ENCODE results near the gene RIC8B. TPM values are rescaled to one million over a fixed set of nuclear protein-coding genes. Genes with fewer than 3 reads are reported as not detected.

Gene RIC8B
- total RNA-seq, 1 experiment from 2014 or later = 7.8 TPM

DNA sequence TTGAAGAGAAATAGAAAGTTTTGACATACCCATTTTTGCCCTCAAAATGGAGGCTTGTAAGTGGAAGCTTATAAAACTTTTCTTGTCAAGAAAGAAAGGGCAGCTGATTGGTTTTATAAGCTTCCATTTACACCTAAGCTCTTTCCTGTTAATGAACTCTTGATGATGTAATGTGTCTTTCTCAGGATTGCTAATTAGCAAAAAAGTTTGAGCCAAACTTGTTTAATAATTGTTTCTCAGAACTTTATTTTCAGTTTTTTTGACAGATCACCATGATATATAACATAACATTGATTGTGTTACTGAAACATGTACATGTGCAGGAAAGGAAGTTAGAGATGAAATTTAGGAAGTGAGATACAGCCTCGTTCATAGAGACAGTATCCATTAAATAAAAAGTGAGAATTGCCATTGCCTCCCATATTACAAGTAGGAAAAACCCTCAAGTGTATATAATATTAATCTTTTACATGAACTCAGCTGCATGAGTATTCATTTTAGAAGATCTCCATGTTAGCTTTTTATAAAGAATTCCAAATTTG lies 26.8 kb downstream of the RIC8B start:
- no peaks in the 10 kb centered on the region for H3K4me1 Mint-ChIP-seq (ENCODE audit: low read depth, unreplicated experiment)
- POLR2A ChIA-PET = no interaction called here
- H3K4me3 Mint-ChIP-seq (ENCODE audit: unreplicated experiment) = no peak overlapping the region
- BruUV-seq (replicated peaks) = no TSS peak
- Histone ChIP-seq H3K4me1 (no peaks in the 10 kb centered on the region), H3K4me3 (ENCODE audit: low read depth, low read length) (no peak overlapping the region), H3K9me3 (no peaks in the 10 kb centered on the region), H3K36me3 (ENCODE audit: control insufficient read depth, insufficient read depth, low read length) (no peaks in the 10 kb centered on the region), H3K27me3 (replicated peaks; ENCODE audit: control insufficient read depth, insufficient read depth, low read length) (no peaks in the 10 kb centered on the region)
- TF ChIP-seq, protein P1, sequence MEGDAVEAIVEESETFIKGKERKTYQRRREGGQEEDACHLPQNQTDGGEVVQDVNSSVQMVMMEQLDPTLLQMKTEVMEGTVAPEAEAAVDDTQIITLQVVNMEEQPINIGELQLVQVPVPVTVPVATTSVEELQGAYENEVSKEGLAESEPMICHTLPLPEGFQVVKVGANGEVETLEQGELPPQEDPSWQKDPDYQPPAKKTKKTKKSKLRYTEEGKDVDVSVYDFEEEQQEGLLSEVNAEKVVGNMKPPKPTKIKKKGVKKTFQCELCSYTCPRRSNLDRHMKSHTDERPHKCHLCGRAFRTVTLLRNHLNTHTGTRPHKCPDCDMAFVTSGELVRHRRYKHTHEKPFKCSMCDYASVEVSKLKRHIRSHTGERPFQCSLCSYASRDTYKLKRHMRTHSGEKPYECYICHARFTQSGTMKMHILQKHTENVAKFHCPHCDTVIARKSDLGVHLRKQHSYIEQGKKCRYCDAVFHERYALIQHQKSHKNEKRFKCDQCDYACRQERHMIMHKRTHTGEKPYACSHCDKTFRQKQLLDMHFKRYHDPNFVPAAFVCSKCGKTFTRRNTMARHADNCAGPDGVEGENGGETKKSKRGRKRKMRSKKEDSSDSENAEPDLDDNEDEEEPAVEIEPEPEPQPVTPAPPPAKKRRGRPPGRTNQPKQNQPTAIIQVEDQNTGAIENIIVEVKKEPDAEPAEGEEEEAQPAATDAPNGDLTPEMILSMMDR (IDR thresholded peaks at IDR 0.05; ENCODE audit: insufficient read depth in 1 of 2, low read depth in 1 of 2, low read length in 1 of 2, severe bottlenecking in 1 of 2, unreplicated experiment in 1 of 2) = no peak
- H3K36me3 Mint-ChIP-seq (ENCODE audit: insufficient read depth, unreplicated experiment) = peaks cover 10% of the 10 kb centered on the region
- CTCF ChIA-PET = no interaction called here
- H3K27me3 Mint-ChIP-seq (ENCODE audit: insufficient read depth, unreplicated experiment) = no peaks in the 10 kb centered on the region
- DNase-seq = no peak
- no peak overlapping the region for H3K27ac Mint-ChIP-seq (ENCODE audit: unreplicated experiment)
- intact Hi-C loops (cut with micrococcal nuclease; ENCODE audit: unreplicated experiment) = no loop called here
- H3K9me3 Mint-ChIP-seq (ENCODE audit: unreplicated experiment) = no peaks in the 10 kb centered on the region

DNA sequence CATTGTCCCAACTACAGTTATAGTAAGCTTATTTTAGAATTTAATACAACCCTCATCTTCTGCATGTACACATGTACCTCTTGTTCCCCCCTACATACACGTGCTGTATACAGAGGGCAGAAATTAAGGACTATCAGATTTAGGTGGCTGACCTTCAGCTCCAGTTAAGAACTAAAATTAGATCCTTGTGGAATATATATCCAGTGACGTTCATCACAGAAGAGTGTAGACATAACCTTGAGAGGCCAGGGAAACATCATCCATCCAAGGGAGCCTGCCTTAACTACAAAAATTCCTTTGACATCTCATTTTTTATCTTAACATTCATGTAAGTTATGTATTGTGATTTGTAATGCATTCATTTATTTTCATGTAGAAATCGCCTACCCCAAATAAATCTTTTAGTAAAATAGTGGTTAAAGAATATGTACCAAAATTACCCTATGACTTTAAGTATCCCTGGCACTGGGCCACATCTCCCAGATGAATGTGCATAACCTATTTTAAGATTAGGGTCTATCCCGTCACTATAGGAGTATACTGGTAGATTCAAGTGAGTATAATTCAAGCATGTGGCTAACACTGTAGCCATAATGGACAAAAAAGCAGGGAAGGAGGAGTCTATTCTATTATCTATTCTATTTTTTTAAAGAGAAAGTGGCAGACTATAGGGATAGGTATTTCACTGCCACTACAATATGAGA lies 27.5 kb downstream of the RIC8B start:
- Mint-ChIP-seq H3K4me1 (ENCODE audit: low read depth, unreplicated experiment) (no peaks in the 10 kb centered on the region), H3K27me3 (ENCODE audit: insufficient read depth, unreplicated experiment) (no peaks in the 10 kb centered on the region), H3K9me3 (ENCODE audit: unreplicated experiment) (no peaks in the 10 kb centered on the region), H3K4me3 (ENCODE audit: unreplicated experiment) (no peak overlapping the region), H3K36me3 (ENCODE audit: insufficient read depth, unreplicated experiment) (peaks cover 10% of the 10 kb centered on the region), H3K27ac (ENCODE audit: unreplicated experiment) (no peak overlapping the region)
- H3K4me3 ChIP-seq (ENCODE audit: low read depth, low read length) = no peak overlapping the region
- no TSS peak for BruUV-seq (replicated peaks)
- CTCF ChIA-PET = no interaction called here
- intact Hi-C loops (cut with micrococcal nuclease; ENCODE audit: unreplicated experiment) = no loop called here
- DNase-seq = no peak
- TF ChIP-seq, protein P1 (IDR thresholded peaks at IDR 0.05; ENCODE audit: insufficient read depth in 1 of 2, low read depth in 1 of 2, low read length in 1 of 2, severe bottlenecking in 1 of 2, unreplicated experiment in 1 of 2) = no peak
- H3K36me3 ChIP-seq (ENCODE audit: control insufficient read depth, insufficient read depth, low read length) = no peaks in the 10 kb centered on the region
- no peaks in the 10 kb centered on the region for H3K27me3 ChIP-seq (replicated peaks; ENCODE audit: control insufficient read depth, insufficient read depth, low read length)
- no peaks in the 10 kb centered on the region for H3K4me1 ChIP-seq
- H3K9me3 ChIP-seq = no peaks in the 10 kb centered on the region
- POLR2A ChIA-PET = no interaction called here

DNA sequence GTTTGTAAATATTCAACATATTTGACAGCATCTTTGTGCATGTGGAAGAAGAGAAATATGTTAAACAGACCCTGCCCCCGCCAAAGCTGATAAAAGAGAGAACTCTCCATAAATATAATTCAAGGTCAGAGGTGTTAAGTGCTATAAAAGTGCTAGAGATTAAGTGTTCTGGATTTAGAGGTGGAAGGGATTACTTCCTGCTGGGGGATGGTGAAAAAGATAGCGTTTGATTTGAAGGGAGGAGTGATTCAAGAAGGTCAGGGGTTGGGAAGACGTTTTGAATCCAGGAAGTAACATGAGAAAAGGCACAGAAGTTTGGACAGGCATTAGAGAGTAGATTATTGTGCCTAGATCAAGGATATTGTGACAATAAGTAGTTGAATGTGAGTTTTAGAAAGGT lies 30.2 kb downstream of the RIC8B start:
- Mint-ChIP-seq H3K27me3 (ENCODE audit: insufficient read depth, unreplicated experiment) (no peaks in the 10 kb centered on the region), H3K36me3 (ENCODE audit: insufficient read depth, unreplicated experiment) (peaks cover 9% of the 10 kb centered on the region), H3K4me1 (ENCODE audit: low read depth, unreplicated experiment) (no peaks in the 10 kb centered on the region), H3K9me3 (ENCODE audit: unreplicated experiment) (no peaks in the 10 kb centered on the region), H3K27ac (ENCODE audit: unreplicated experiment) (no peak overlapping the region), H3K4me3 (ENCODE audit: unreplicated experiment) (no peak overlapping the region)
- H3K4me1 ChIP-seq = no peaks in the 10 kb centered on the region
- no peak overlapping the region for H3K4me3 ChIP-seq (ENCODE audit: low read depth, low read length)
- no peak for DNase-seq
- no peaks in the 10 kb centered on the region for H3K27me3 ChIP-seq (replicated peaks; ENCODE audit: control insufficient read depth, insufficient read depth, low read length)
- no TSS peak for BruUV-seq (replicated peaks)
- H3K9me3 ChIP-seq = no peaks in the 10 kb centered on the region
- TF ChIP-seq, protein P1 (IDR thresholded peaks at IDR 0.05; ENCODE audit: insufficient read depth in 1 of 2, low read depth in 1 of 2, low read length in 1 of 2, severe bottlenecking in 1 of 2, unreplicated experiment in 1 of 2) = no peak
- intact Hi-C loops (cut with micrococcal nuclease; ENCODE audit: unreplicated experiment) = no loop called here
- CTCF ChIA-PET = no interaction called here
- H3K36me3 ChIP-seq (ENCODE audit: control insufficient read depth, insufficient read depth, low read length) = no peaks in the 10 kb centered on the region
- POLR2A ChIA-PET = no interaction called here

Data from Caco-2 (cell line).